Cerebellar cortex (tissue), 1 donor: Measurements from ENCODE around the gene OTX1.
"Not testable (repeated sequence)": the region's sequence is repeated elsewhere in the genome, so short reads cannot be mapped to it uniquely, and the experiment has no call there.

Source experiments
- DNase-seq: peaks from one replicate; pipeline ENCODE4 v3.0.0-alpha.2; 2015; ENCODE audit warnings: low spot score

Gene OTX1

GRCh38 chr2:63050334-63051041, at the start of gene OTX1:
TSS of gene OTX1 (plus strand) at chr2:63050830. CDS start at chr2:63052991, 2,161 bp downstream.
- peak; percentile 66 for DNase-seq

- DNase-seq: no peak
Observed at GRCh38 chr2:63001576-63001975, 49.1 kb upstream of the OTX1 start.

- DNase-seq: no peak
Observed at GRCh38 chr2:63003351-63003750, 47.3 kb upstream of the OTX1 start.

GRCh38 chr2:63007813-63008458, 42.7 kb upstream of the OTX1 start:
- no peak for DNase-seq

- no peak for DNase-seq
Observed at GRCh38 chr2:63008838-63009237, 41.8 kb upstream of the OTX1 start.

- DNase-seq: no peak
Observed at GRCh38 chr2:63009490-63009889, 41.1 kb upstream of the OTX1 start.

GRCh38 chr2:63012541-63012940, 38.1 kb upstream of the OTX1 start:
- DNase-seq: no peak

GRCh38 chr2:63013438-63013837, 37.2 kb upstream of the OTX1 start:
- DNase-seq: no peak

- no peak for DNase-seq
Observed at GRCh38 chr2:63015389-63015788, 35.2 kb upstream of the OTX1 start.

GRCh38 chr2:63018439-63018838, 32.2 kb upstream of the OTX1 start:
- no peak for DNase-seq

GRCh38 chr2:63019686-63020085, 30.9 kb upstream of the OTX1 start:
- DNase-seq: not testable (repeated sequence)

GRCh38 chr2:63023444-63023843, 27.2 kb upstream of the OTX1 start:
- DNase-seq: peak; percentile 38

- no peak for DNase-seq
Observed at GRCh38 chr2:63027220-63027619, 23.4 kb upstream of the OTX1 start.

- DNase-seq: no peak
Observed at GRCh38 chr2:63029058-63029457, 21.6 kb upstream of the OTX1 start.

- DNase-seq: no peak
Observed at GRCh38 chr2:63034526-63034925, 16.1 kb upstream of the OTX1 start.

- DNase-seq: no peak
Observed at GRCh38 chr2:63035169-63035568, 15.5 kb upstream of the OTX1 start.

- DNase-seq: no peak
Observed at GRCh38 chr2:63035660-63036059, 15.0 kb upstream of the OTX1 start.

- no peak for DNase-seq
Observed at GRCh38 chr2:63038034-63038433, 12.6 kb upstream of the OTX1 start.

GRCh38 chr2:63040586-63040985, 10.0 kb upstream of the OTX1 start:
- no peak for DNase-seq

- no peak for DNase-seq
Observed at GRCh38 chr2:63041592-63041991, 9.0 kb upstream of the OTX1 start.

GRCh38 chr2:63044362-63045327, 6.0 kb upstream of the OTX1 start:
- DNase-seq: no peak

GRCh38 chr2:63046552-63046951, 4.1 kb upstream of the OTX1 start:
- no peak for DNase-seq

GRCh38 chr2:63046961-63047320, 3.7 kb upstream of the OTX1 start:
- DNase-seq: no peak
